Measurements from ENCODE around the gene PIK3CD. TPM values are rescaled to one million over a fixed set of nuclear protein-coding genes. Genes with fewer than 3 reads are reported as not detected.

Gene PIK3CD
- total RNA-seq, 1 donor = 14.1 TPM

DNA sequence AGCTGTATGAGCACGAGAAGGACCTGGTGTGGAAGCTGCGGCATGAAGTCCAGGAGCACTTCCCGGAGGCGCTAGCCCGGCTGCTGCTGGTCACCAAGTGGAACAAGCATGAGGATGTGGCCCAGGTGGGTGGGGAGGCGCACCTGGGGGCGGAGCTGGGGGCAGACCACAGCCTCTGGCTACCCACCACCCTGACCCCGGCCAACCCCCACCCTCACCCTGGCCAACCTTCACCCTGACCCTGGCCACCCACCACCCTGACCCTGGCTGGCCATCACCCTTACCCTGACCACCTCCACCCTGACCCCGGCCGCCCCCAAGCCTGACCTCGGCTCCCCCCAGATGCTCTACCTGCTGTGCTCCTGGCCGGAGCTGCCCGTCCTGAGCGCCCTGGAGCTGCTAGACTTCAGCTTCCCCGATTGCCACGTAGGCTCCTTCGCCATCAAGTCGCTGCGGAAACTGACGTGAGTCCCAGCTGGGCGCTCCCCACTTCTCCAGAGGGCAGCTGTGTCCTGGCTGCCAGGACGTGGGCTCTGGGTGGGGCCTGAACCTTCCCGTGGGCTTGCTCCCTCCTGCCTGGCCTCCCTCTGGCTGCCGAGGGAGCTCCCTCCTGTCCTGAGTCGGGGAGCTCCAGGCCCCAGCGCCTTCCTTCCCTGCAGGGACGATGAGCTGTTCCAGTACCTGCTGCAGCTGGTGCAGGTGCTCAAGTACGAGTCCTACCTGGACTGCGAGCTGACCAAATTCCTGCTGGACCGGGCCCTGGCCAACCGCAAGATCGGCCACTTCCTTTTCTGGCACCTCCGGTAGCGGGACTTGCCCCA is 69.5 kb downstream of the PIK3CD start:
- no peak for TF ChIP-seq CTCF (IDR thresholded peaks at IDR 0.05; ENCODE audit: extremely low read depth, low read depth, low read length)
- Histone ChIP-seq H3K4me1 (ENCODE audit: insufficient read depth, low read length) (peaks cover 10% of the 10 kb centered on the region), H3K79me2 (ENCODE audit: insufficient read depth, low read length) (no peaks in the 10 kb centered on the region), H3K4me2 (ENCODE audit: insufficient read depth, low read length) (no peak overlapping the region), H3K4me3 (ENCODE audit: insufficient read depth, low read length) (no peak overlapping the region), H2AFZ (ENCODE audit: low read length) (no peak overlapping the region), H3K36me3 (ENCODE audit: insufficient read depth, low read length) (peaks cover 18% of the 10 kb centered on the region), H3K27ac (ENCODE audit: low read depth, low read length) (no peak overlapping the region), H3K27me3 (ENCODE audit: insufficient read depth, low read length) (no peaks in the 10 kb centered on the region), H4K20me1 (ENCODE audit: insufficient read depth, low read length) (no peaks in the 10 kb centered on the region), H3K9me3 (ENCODE audit: low read depth, low read length) (peaks cover 9% of the 10 kb centered on the region)
- peak; percentile 55 for DNase-seq (ENCODE audit: insufficient read length, low spot score, missing footprints)

DNA sequence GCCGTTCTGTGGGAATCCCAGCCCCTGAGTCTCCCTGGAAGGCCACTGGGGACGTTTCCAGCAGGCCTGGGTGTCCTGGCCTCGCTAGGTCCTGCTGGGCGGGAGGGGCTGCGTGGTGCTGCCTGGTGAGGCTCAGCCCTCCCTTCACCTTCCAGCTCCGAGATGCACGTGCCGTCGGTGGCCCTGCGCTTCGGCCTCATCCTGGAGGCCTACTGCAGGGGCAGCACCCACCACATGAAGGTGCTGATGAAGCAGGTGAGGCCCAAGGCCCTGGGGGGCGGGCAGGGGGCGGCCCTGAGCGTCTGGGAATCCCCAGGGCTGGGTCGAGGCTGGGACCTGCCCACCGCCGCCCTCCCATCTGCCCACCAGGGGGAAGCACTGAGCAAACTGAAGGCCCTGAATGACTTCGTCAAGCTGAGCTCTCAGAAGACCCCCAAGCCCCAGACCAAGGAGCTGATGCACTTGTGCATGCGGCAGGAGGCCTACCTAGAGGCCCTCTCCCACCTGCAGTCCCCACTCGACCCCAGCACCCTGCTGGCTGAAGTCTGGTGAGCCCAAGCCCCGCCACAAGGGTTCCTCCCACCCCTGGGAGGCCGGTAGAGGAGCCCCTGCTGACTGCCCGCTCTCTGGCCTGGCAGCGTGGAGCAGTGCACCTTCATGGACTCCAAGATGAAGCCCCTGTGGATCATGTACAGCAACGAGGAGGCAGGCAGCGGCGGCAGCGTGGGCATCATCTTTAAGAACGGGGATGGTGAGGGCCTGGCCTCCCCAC is 70.3 kb downstream of the PIK3CD start:
- peak; percentile 96 for DNase-seq (ENCODE audit: insufficient read length, low spot score, missing footprints)
- peaks cover 10% of the 10 kb centered on the region for H3K4me1 ChIP-seq (ENCODE audit: insufficient read depth, low read length)

GRCh38 chr1:9722378-9722749 is 70.8 kb downstream of the PIK3CD start:
- Histone ChIP-seq H4K20me1 (ENCODE audit: insufficient read depth, low read length) (no peaks in the 10 kb centered on the region), H2AFZ (ENCODE audit: low read length) (no peak overlapping the region), H3K36me3 (ENCODE audit: insufficient read depth, low read length) (peaks cover 24% of the 10 kb centered on the region), H3K4me2 (ENCODE audit: insufficient read depth, low read length) (no peak overlapping the region), H3K27me3 (ENCODE audit: insufficient read depth, low read length) (no peaks in the 10 kb centered on the region), H3K4me3 (ENCODE audit: insufficient read depth, low read length) (no peak overlapping the region), H3K79me2 (ENCODE audit: insufficient read depth, low read length) (no peaks in the 10 kb centered on the region), H3K4me1 (ENCODE audit: insufficient read depth, low read length) (peaks cover 10% of the 10 kb centered on the region), H3K27ac (ENCODE audit: low read depth, low read length) (no peak overlapping the region), H3K9me3 (ENCODE audit: low read depth, low read length) (peaks cover 9% of the 10 kb centered on the region)
- TF ChIP-seq CTCF (IDR thresholded peaks at IDR 0.05; ENCODE audit: extremely low read depth, low read depth, low read length) = no peak
- peak; percentile 67 for DNase-seq (ENCODE audit: insufficient read length, low spot score, missing footprints)

More for the DNA sequence above, 70.3 kb downstream of the PIK3CD start:
- H3K27ac ChIP-seq (ENCODE audit: low read depth, low read length) = no peak overlapping the region
- no peak overlapping the region for H2AFZ ChIP-seq (ENCODE audit: low read length)
- no peak overlapping the region for H3K4me3 ChIP-seq (ENCODE audit: insufficient read depth, low read length)
- peak; percentile 47 for TF ChIP-seq CTCF (IDR thresholded peaks at IDR 0.05; ENCODE audit: extremely low read depth, low read depth, low read length)
- H4K20me1 ChIP-seq (ENCODE audit: insufficient read depth, low read length) = no peaks in the 10 kb centered on the region
- no peaks in the 10 kb centered on the region for H3K79me2 ChIP-seq (ENCODE audit: insufficient read depth, low read length)
- peaks cover 9% of the 10 kb centered on the region for H3K9me3 ChIP-seq (ENCODE audit: low read depth, low read length)
- H3K27me3 ChIP-seq (ENCODE audit: insufficient read depth, low read length) = no peaks in the 10 kb centered on the region
- peaks cover 20% of the 10 kb centered on the region for H3K36me3 ChIP-seq (ENCODE audit: insufficient read depth, low read length)
- H3K4me2 ChIP-seq (ENCODE audit: insufficient read depth, low read length) = no peak overlapping the region

Data from osteoblast (primary cell).